OCI-LY3 (cell line): ENCODE results near the gene BORA.

Source experiments
- CTCF ChIP-seq: fragments of 200-600, 300-600 bp; sonication (generic); IDR thresholded peaks from 2 replicates; pipeline ENCODE4 v1.5.1; 2014; ENCODE audit warnings: antibody characterized with exemption, low read length, low read depth
- EZH2phosphoT487 ChIP-seq: fragments of 200-600 bp; shearing (Covaris generic); IDR thresholded peaks from 2 replicates; pipeline ENCODE4 v1.6.1; 2018; ENCODE audit warnings: antibody characterized with exemption, mixed run types, low read depth

- no peak for TF ChIP-seq CTCF
- no peak for TF ChIP-seq EZH2phosphoT487
Measured at GRCh38 chr13:72728290-72728605, 525 bp downstream of the BORA start.
